Ectodermal cell (in vitro differentiated cells): ENCODE measurements around the gene COG1.

Source experiments
- H3K27ac ChIP-seq: 2 replicates; pipeline ENCODE4 v1.7.0; 2013; ENCODE audit warnings: mild to moderate bottlenecking, low read depth, low read length; ENCODE audit not compliant: insufficient read depth, poor library complexity, severe bottlenecking
- H3K27me3 ChIP-seq: 2 replicates; pipeline ENCODE4 v1.7.0; 2013; ENCODE audit warnings: mild to moderate bottlenecking, low read length; ENCODE audit not compliant: insufficient read depth, control insufficient read depth, poor library complexity, severe bottlenecking
- H3K36me3 ChIP-seq: one replicate; pipeline ENCODE4 v1.7.0; 2013; ENCODE audit warnings: low read length; ENCODE audit not compliant: control insufficient read depth, insufficient read depth
- H3K4me1 ChIP-seq: one replicate; pipeline ENCODE4 v1.7.0; 2013; ENCODE audit warnings: low read length; ENCODE audit not compliant: control insufficient read depth, insufficient read depth
- H3K4me3 ChIP-seq: 2 replicates; pipeline ENCODE4 v1.7.0; 2013; ENCODE audit warnings: low read depth, low read length, control low read depth; ENCODE audit not compliant: insufficient read depth
- H3K9me3 ChIP-seq: 2 replicates; pipeline ENCODE4 v1.7.0; 2013; ENCODE audit warnings: mild to moderate bottlenecking, low read length, moderate library complexity; ENCODE audit not compliant: control insufficient read depth
- WGBS, 2 experiments: methylation state at CpG; one replicate each; pipeline ENCODE4 v1.1.7; 2013; ENCODE audit warnings: missing lambda C conversion rate in 2 of 2; 5-methylcytosine and 5-hydroxymethylcytosine counted together

COG1 gene

DNA sequence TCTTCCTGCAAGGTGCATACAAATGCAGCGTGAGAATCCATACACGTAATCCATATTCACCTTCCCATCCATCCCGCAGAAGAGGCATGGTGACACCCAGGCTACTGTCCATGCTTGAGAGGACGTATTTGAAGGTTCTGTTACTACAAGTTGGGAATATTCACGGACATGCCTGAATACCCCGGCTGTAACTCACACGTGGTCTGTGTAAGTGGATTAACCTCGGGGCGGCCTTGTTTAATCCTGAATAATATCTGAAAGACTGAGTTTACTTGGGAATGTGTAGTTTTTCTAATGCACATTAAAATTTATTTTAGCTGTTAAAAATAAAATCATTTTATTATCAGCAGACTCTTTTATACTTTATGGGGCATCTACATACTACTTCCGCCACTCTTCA lies 55.7 kb downstream of the COG1 start:
- Histone ChIP-seq H3K4me1 (no peaks in the 10 kb centered on the region), H3K36me3 (no peaks in the 10 kb centered on the region), H3K4me3 (no peak overlapping the region), H3K9me3 (no peaks in the 10 kb centered on the region), H3K27ac (no peak overlapping the region), H3K27me3 (peaks cover 26% of the 10 kb centered on the region)
- 96 to 97% methylated on average over 9 of the region's 10 CpGs for WGBS, 2 experiments

GRCh38 chr17:73249700-73250099 lies 56.8 kb downstream of the COG1 start:
- Histone ChIP-seq H3K36me3 (no peaks in the 10 kb centered on the region), H3K9me3 (no peaks in the 10 kb centered on the region), H3K4me3 (no peak overlapping the region), H3K27ac (no peak overlapping the region), H3K4me1 (no peaks in the 10 kb centered on the region), H3K27me3 (peaks cover 36% of the 10 kb centered on the region)
- 90 to 94% methylated on average over 7 to 8 of the region's 8 CpGs for WGBS, 2 experiments

DNA sequence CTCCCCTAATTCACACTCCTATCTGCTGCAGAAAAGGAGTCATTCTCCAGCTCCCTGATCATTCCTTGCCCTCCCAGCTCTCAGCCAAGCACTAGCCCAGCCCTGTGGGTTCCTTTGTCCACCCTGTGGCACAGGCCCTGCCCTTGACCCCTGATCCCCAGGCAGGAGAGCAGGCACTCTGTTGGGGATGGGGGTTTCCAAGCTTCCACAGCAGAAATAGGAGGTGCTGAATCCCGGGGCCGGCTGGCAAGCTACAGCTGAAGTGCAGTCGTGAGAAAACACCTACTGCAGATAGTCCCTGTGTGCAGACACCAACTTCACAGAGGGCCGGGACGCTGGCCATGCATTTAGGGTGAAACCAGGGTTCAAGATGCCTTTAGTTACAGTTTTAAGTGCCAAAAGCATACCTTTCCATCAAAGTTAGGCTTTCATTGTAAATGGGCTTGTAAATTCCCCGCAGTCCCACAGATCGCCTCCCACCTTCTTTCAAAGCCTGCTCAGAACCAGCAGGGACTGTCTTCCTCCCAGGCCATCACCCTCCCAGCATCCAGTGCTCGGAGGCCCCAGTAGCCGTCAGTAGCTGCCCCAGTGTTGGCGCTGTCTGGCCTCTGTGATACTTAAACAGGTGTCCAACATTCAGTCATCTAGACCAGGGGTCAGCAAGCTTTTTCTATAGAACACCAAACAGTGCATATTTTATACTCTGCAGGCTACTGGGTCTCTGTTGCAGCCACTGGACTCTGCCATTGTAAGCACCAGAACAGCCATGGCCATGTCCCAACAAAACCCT lies 58.2 kb downstream of the COG1 start:
- WGBS, 2 experiments: 80 to 81% methylated on average over 10 of the region's 10 CpGs
- H3K27ac ChIP-seq: no peak overlapping the region
- H3K4me3 ChIP-seq: no peak overlapping the region
- no peaks in the 10 kb centered on the region for H3K4me1 ChIP-seq
- no peaks in the 10 kb centered on the region for H3K36me3 ChIP-seq
- H3K27me3 ChIP-seq: peaks cover 46% of the 10 kb centered on the region
- H3K9me3 ChIP-seq: no peaks in the 10 kb centered on the region

GRCh38 chr17:73251871-73252270 lies 59.0 kb downstream of the COG1 start:
- Histone ChIP-seq H3K27ac (no peak overlapping the region), H3K4me3 (no peak overlapping the region), H3K27me3 (peaks cover 46% of the 10 kb centered on the region), H3K4me1 (no peaks in the 10 kb centered on the region), H3K36me3 (no peaks in the 10 kb centered on the region), H3K9me3 (no peaks in the 10 kb centered on the region)
- 85 to 96% methylated on average over 8 of the region's 8 CpGs for WGBS, 2 experiments

DNA sequence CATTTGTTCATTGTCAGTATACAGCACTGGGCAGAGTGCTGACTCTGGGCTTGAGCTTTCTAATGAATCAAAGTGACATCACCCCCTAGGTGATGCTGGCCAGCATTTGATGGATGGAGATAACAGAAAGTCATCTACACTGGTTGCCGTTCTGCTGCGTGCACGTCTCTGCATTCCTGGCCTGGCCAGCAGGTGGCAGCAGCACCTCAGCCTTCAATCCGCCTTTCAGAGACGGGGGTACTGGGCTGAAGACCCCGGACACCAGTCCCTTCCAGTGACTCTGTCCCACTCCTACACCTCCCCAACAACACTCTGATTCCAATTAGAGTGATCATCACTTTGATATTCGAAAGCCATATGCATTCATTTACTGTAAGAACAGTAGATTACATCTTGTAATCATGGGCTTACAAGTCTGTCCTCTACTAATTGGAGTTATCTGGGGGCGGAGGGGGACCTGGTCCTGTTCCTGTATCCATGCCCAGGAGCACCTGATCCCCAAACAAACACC lies 62.9 kb downstream of the COG1 start:
- Histone ChIP-seq H3K36me3 (no peaks in the 10 kb centered on the region), H3K9me3 (no peaks in the 10 kb centered on the region), H3K27me3 (peaks cover 42% of the 10 kb centered on the region), H3K27ac (no peak overlapping the region), H3K4me1 (no peaks in the 10 kb centered on the region), H3K4me3 (no peak overlapping the region)
- 15 to 19% methylated on average over 8 of the region's 8 CpGs for WGBS, 2 experiments

DNA sequence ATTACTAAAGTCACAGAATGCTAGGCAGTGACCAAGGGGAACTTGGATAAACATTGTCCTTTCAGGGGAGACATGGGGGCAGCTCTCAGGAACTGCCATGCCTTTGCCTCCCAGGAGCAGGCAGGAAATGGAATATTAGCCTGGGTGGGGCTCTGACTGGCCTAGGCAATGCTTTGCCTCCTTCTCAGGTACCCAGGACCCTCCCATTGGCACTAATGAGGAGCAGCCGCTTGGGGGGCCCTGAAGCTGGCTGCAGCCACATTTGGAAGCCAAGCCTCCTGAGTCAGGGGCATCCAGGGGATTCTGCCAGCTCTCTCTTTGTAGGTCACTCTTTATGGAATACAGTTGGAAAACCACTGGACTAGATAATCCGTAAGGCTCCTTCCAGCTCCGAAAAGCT lies 63.4 kb downstream of the COG1 start:
- no peaks in the 10 kb centered on the region for H3K36me3 ChIP-seq
- peaks cover 38% of the 10 kb centered on the region for H3K27me3 ChIP-seq
- H3K4me1 ChIP-seq: no peaks in the 10 kb centered on the region
- no peak overlapping the region for H3K27ac ChIP-seq
- H3K9me3 ChIP-seq: no peaks in the 10 kb centered on the region
- 86 to 87% methylated on average over 3 of the region's 3 CpGs for WGBS, 2 experiments
- H3K4me3 ChIP-seq: no peak overlapping the region

DNA sequence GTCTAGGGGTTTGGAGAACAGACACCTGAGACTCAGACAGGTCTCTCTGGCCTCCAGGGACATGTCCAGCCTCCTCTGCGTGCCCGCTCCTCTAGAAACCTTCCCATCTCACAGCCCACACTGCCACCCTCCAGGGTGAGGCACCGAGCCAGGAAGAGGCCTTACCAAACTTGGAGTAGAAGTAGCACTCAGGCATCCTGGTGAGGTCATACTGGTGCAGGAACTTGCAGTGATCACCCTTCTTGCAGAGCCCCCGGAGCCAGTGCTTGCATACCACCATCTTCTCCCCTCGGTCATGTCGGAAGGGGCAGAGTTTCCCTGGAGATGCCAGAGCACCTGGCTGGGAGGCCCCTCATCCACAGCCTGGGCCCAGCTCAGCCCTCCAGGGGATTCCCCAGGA lies 64.7 kb downstream of the COG1 start:
- peaks cover 10% of the 10 kb centered on the region for H3K4me1 ChIP-seq
- WGBS, 2 experiments: 91% methylated on average over 6 of the region's 6 CpGs
- no peaks in the 10 kb centered on the region for H3K36me3 ChIP-seq
- no peak overlapping the region for H3K27ac ChIP-seq
- no peak overlapping the region for H3K4me3 ChIP-seq
- no peaks in the 10 kb centered on the region for H3K9me3 ChIP-seq
- peaks cover 31% of the 10 kb centered on the region for H3K27me3 ChIP-seq
